NCI-H2171 treated with DMSO at 0.1 percent for 48 hours (cell line): ENCODE data around the gene SLC22A5.
A peak's percentile ranks its signal among the peaks of the same experiment; 100 is the strongest.
"Not testable (repeated sequence)": the region's sequence is repeated elsewhere in the genome, so short reads cannot be mapped to it uniquely, and the experiment has no call there.

Source experiments
- DNase-seq: peaks from one replicate; lab custom pipeline; 2025; lab: John Stamatoyannopoulos, UW

Gene SLC22A5

GRCh38 chr5:132413567-132413966 lies 44.1 kb downstream of the SLC22A5 start:
- no peak for DNase-seq

GRCh38 chr5:132414634-132415378 lies 45.3 kb downstream of the SLC22A5 start:
- no peak for DNase-seq

GRCh38 chr5:132415516-132415915 lies 46.0 kb downstream of the SLC22A5 start:
- DNase-seq, result not testable (repeated sequence)

DNA sequence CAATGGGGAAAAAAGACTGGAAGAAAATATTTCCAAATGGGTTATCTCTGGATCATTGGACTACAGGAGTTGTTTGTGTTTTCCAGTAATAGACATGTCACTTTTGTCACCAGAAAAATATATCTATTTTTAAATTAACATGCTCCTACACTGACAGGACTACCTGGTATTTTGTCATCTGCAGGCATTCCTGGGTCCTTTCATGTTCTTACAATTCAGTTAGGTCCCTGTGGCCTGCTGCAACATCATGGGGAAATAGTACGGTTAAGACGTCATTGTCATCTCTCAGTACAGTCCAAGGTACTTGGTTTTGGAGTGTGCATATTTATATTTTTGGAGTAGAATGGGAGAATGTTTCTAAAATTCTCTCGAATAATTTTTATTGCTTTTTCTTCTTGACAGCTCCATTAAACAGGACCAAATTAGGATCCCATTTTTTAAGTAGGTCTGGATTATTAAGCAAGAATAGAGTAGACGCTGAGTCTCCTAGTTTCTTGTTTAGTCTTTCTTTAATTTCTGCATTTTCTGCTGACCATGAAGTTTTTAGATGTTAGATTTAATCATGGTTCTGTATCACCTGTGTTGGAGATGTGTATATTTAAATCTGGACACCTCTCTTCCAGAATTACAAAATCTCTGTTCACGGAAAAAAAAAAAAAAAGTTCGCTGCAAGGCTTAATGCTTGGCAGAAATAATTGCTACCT lies 46.9 kb downstream of the SLC22A5 start:
- no peak for DNase-seq

DNA sequence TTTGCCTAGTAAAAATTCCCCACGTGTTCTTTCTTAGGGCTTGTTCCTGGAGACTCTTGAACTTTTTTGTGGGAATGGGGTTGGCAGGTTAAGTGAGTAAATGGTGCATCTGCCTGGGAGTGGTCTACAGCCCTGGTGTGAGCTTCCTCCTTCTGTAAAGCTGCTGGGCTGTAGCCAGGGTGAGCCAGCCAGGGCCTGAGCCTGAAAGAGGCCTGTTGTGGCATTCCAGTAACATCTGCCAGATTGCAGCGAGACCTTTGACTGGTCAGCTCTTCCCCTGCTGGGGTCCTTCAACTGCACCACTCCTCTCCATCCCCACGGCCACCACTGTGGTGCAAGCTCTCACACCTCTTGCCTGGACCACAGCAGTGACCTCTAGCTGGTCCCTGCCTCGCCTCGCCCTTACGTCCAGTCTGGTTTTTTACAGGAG lies 47.5 kb downstream of the SLC22A5 start:
- DNase-seq, result no peak

- no peak for DNase-seq
Observed at GRCh38 chr5:132417461-132417860, 48.0 kb downstream of the SLC22A5 start.

DNA sequence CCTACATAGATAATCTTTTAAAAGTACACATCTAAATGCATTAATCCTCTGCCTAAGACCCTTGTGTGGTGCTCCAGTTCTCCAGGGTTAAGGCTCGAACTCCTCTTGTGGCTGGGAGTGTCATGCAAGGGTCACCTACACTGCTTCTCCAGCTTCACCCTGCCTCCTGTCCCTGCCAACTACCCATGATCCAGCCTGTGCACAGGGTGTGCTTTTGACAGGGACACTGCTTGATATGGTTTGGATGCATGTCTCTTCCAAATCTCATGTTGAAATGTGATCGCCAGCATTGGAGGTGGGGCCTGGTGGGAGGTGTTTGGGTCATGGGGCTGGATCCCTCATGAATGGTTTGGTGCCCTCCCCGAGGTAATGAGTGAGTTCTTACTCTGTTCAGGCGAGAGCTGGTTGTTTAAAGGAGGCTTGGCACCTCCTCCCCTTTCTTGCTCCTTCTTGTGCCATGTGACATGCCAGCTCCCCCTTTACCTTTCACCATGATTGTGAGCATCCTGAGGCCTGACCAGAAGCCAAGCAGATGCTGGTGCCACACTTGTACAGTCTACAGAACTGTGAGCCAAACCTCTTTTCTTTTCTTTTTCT lies 48.5 kb downstream of the SLC22A5 start:
- no peak for DNase-seq

- no peak for DNase-seq
Observed at GRCh38 chr5:132418881-132419280, 49.4 kb downstream of the SLC22A5 start.

GRCh38 chr5:132419502-132420468 lies 50.3 kb downstream of the SLC22A5 start:
- peak; percentile 36 for DNase-seq

GRCh38 chr5:132420706-132421272 lies 51.3 kb downstream of the SLC22A5 start:
- DNase-seq, result no peak

- DNase-seq, result no peak
Observed at GRCh38 chr5:132421462-132421861, 52.0 kb downstream of the SLC22A5 start.

GRCh38 chr5:132422720-132423437 lies 53.4 kb downstream of the SLC22A5 start:
- no peak for DNase-seq

DNA sequence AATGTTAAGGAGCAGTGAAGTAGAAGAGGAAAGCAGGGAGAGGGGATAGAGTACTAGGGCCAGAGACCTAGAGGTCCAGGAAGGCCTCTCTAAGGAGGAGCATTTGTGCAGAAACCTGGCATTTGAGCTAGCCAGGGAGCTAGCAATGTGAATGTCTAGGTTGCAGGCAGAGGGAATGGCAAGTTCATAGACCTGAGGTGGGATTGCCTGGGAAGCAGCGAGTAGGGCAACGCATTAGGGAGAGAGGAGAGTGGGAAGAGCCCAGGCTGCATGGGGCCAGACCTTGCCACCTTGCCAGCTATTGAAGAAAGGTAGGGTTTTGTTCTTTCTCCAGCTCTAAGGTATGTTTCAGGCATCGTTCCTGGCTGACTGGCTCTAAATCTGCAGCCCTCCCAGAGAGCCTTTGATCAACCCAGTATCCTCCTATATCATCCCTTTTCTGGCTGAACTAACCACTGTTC lies 54.0 kb downstream of the SLC22A5 start:
- no peak for DNase-seq

DNA sequence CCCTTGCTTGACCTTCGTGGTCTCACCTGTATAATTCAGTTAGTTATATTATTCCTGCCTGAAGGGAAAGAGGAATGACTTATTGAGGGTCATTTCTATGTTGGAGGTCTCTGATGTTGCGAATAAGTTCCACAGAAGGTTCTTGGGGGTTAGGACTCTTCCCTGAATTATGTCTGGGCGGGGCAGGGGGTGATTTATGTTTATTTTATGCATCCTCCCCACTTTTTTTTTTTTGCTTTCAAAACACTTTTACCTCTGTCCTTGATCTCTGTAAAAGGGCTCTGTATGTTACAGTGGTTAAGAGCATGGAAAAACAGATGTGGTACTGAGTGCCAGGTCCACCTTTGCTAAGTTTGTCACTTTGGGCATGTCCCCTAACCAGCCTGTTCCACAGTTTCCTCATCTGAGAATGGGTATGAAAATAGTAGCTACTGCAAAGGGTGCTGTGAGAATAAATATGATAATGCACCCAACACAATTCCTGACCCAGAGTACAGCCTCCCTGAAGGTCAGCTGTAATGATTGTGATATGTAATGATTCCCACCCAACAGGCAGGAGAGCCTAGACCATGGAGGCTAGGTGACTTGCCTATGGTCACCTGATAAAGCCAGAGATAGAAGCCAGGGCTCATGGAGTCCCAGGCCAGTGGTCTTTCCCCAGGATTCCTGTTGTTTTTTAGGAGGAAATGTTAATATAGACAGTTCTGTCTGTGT lies 54.8 kb downstream of the SLC22A5 start:
- DNase-seq, result no peak

DNA sequence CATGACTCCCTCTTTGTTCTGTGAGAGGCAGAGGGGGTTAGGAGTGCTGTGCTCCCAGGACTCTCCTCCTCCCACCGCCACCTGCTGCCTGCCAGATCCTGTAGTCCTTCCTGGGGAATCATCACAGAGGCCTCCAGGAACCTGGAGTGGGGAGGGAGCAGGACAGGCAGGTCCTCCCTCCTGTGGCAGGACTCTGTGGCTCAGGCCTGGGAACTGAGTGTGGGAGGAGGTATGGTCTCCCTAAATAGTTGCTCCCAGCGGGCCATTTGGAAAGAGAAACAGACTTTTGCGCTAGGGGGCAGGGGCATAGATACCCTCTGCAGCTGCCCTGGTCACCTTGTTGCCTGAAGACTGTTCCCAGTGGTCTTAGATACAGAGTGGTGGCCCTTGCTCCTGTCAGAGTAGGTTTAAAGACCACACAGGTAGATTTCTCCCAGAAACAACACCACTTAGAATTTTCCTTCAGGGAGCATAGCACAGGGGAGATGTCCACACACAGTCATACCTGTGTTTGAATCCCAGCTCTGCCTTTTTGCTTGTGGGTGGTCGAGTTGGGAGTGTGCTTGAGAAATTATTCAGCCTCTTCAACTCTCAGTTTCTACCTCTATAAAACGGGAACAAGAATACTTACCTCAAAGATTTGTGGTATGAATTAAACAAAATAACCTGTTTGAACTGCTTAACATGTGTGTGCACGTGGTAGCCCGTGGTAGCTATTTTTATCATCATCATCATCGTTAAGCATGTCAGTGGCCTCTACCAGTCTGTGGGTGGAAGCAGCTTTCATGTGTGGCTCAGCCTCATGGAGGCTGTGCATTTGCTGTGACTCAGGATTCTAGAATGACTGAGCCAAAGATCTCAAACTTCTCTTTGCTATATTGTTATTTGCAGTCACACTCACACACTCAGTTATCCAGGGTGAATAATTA lies 55.8 kb downstream of the SLC22A5 start:
- no peak for DNase-seq

DNA sequence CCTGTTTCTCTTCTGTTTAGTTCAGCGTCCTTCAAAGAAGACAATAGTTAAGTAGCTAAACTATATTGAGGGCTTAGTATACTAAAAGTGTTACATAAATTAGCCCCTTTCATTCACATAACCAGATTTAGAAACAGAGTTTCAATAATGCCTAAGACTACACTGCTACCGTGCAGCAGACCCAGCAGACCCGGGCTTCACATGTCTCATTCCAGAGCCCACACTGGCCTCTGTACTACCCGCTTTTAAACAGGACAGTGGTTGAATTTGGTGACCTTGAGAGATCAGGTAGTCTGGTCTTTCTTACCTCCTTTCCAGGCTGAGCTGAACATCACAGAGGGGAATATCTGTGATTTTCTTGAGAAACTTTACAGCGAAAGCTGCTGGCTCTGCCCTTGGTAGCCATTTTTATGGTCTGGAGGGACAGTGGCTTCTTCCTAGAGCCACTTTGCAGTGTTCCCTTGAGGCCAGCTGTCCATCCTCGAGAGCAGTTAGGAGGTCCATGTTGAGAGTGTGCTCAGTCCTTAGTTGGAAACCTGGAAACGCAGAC lies 56.5 kb downstream of the SLC22A5 start:
- DNase-seq, result no peak

DNA sequence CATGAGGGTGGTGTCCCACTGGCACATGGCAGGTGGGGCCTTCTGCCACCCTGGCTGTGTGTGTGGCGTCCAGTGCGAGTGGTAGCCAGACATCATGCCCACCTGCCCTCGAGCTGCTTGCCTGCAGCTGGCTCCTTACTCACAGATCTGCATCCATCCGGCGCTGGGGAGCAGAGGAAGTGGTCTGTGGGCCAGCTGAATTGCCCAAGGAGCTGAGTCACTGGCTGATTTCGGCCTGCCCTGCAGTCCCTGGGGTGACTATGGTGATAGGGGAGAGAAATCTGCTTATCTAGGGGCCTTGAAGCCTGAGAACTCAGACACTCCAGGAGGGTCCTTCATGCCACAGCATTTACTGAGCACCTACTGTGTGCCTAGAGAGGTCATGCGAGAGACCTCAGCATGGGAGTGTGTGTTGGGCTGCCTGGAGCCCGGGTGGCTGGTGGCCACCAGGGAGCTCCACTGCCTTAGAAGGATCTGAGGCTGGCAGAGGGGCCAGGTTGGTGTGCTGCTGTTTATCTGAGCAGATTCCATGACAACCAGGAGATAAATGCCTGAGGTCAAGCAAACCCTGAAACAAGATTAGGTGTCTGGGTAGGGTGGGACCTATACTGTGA lies 57.1 kb downstream of the SLC22A5 start:
- DNase-seq, result no peak
